Ectodermal cell (in vitro differentiated cells): ENCODE results near the gene PDLIM7. TPM values are rescaled to one million over a fixed set of nuclear protein-coding genes. Genes with fewer than 3 reads are reported as not detected.

Experiments used
- H3K27ac ChIP-seq: 2 replicates; pipeline ENCODE4 v1.7.0; 2013; ENCODE audit warnings: mild to moderate bottlenecking, low read depth, low read length; ENCODE audit not compliant: insufficient read depth, poor library complexity, severe bottlenecking
- H3K27me3 ChIP-seq: 2 replicates; pipeline ENCODE4 v1.7.0; 2013; ENCODE audit warnings: mild to moderate bottlenecking, low read length; ENCODE audit not compliant: insufficient read depth, control insufficient read depth, poor library complexity, severe bottlenecking
- H3K36me3 ChIP-seq: one replicate; pipeline ENCODE4 v1.7.0; 2013; ENCODE audit warnings: low read length; ENCODE audit not compliant: control insufficient read depth, insufficient read depth
- H3K4me1 ChIP-seq: one replicate; pipeline ENCODE4 v1.7.0; 2013; ENCODE audit warnings: low read length; ENCODE audit not compliant: control insufficient read depth, insufficient read depth
- H3K4me3 ChIP-seq: 2 replicates; pipeline ENCODE4 v1.7.0; 2013; ENCODE audit warnings: low read depth, low read length, control low read depth; ENCODE audit not compliant: insufficient read depth
- H3K9me3 ChIP-seq: 2 replicates; pipeline ENCODE4 v1.7.0; 2013; ENCODE audit warnings: mild to moderate bottlenecking, low read length, moderate library complexity; ENCODE audit not compliant: control insufficient read depth
- WGBS, 2 experiments: methylation state at CpG; one replicate each; pipeline ENCODE4 v1.1.7; 2013; ENCODE audit warnings: missing lambda C conversion rate in 2 of 2; 5-methylcytosine and 5-hydroxymethylcytosine counted together
- polyA plus RNA-seq, 4 experiments: library from polyadenylated mRNA; stranded (reverse); fragments of 50-300 nt; gene quantifications; one replicate each; pipeline ENCODE4 v1.2.3, GENCODE V29; 2013

Gene PDLIM7, protein sequence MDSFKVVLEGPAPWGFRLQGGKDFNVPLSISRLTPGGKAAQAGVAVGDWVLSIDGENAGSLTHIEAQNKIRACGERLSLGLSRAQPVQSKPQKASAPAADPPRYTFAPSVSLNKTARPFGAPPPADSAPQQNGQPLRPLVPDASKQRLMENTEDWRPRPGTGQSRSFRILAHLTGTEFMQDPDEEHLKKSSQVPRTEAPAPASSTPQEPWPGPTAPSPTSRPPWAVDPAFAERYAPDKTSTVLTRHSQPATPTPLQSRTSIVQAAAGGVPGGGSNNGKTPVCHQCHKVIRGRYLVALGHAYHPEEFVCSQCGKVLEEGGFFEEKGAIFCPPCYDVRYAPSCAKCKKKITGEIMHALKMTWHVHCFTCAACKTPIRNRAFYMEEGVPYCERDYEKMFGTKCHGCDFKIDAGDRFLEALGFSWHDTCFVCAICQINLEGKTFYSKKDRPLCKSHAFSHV
- polyA plus RNA-seq (2013, experiment 1 of 4) = 367 TPM
- 396 TPM for polyA plus RNA-seq (2013, experiment 2 of 4)
- polyA plus RNA-seq (2013, experiment 3 of 4) = 299 TPM
- 330 TPM for polyA plus RNA-seq (2013, experiment 4 of 4)

DNA sequence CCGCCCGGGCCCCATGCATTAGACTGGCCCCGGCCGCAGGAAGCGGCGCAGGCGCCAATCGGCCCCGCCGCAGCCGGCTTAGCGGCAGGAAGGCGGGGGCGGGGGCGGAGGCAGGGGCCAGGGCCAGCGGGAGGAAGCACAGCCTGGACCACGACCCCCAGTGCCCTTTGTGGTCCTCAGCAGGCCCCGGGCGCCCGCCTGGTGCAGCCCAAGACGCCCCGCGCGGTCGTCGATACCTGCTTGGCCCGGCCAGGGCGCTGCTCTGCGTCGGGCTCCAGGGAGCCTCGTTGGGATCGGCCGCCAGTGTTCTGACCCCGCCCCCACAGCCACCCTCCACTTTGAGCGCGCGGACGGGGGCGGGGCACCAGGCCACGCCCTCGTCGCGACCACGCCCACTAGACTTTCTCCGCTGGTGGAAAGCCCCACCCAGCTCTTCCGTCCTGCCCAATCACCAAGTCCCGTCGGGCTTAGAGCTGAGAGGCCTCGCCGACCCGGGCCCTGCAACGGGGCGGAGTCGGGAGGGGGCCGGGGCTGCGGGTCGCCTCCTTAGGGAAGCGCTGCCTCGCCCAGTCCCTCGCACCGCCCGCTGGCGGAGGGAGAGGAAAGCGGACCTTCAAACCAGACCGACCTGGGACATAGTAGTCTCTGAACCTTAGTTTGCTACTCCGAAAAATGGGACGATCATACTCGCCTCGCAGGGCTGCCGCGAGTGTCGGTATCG, at the start of gene PDLIM7:
TSS of gene PDLIM7 (minus strand) at position 313 of the 721 bp plus-strand sequence. CDS start 1,092 bp downstream, outside the sequence.
- peak within 1 kb of the TSS; percentile 94 for H3K27ac ChIP-seq
- H3K36me3 ChIP-seq = peaks cover 9% of the 10 kb centered on the region
- peaks cover 32% of the 10 kb centered on the region for H3K4me1 ChIP-seq
- WGBS, 2 experiments = 0% methylated on average over 73 of the region's 73 CpGs
- H3K9me3 ChIP-seq = no peaks in the 10 kb centered on the region
- peaks cover 22% of the 10 kb centered on the region for H3K27me3 ChIP-seq
- peak within 1 kb of the TSS; percentile 86 for H3K4me3 ChIP-seq

- Histone ChIP-seq H3K36me3 (peaks cover 18% of the 10 kb centered on the region), H3K4me3 (no peak overlapping the region), H3K9me3 (no peaks in the 10 kb centered on the region), H3K27me3 (no peaks in the 10 kb centered on the region), H3K27ac (no peak overlapping the region), H3K4me1 (peaks cover 24% of the 10 kb centered on the region)
- 86 to 89% methylated on average over 1 of the region's 1 CpG for WGBS, 2 experiments
Measured at GRCh38 chr5:177546258-177546741, 48.9 kb upstream of the PDLIM7 start.

DNA sequence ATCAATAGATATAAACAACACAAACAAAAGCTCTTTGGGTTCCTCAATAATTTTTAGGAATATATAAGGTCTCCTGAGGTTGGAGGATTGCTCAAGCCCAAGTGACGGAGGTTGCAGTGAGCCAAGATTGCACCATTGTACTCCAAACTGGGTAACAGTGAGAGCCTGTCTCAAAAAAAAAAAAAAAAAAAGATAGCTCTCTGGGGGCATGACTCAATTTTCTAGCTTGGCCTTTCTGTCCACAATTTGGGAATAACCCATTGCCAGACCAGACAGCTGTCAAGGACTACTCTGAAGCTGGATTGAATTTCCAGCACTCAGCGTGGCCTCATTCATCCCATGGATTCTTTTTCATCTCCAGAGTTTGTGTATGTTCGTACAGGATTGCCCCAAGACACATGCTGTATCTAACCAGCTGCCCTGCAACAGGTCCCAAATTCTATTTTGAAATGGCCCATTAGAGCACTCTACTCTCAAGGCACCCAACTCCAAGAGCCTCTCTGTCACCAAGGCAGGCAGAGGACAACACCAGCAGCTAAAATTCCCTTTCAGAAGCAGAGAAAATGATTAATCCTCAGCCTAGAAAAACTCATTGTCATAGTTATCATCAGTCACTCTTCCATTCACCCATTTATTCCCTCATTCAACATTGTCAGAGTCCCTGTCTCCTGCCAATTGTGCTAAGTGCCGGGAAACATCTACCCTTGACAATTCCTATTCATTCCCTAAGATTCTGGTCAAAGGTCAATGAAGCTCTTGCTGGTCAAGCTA, 48.3 kb upstream of the PDLIM7 start:
- no peaks in the 10 kb centered on the region for H3K9me3 ChIP-seq
- 91 to 93% methylated on average over 4 of the region's 4 CpGs for WGBS, 2 experiments
- H3K36me3 ChIP-seq = peaks cover 16% of the 10 kb centered on the region
- H3K27me3 ChIP-seq = no peaks in the 10 kb centered on the region
- H3K4me3 ChIP-seq = no peak overlapping the region
- peak overlapping the region; percentile 69 for H3K27ac ChIP-seq
- H3K4me1 ChIP-seq = peaks cover 24% of the 10 kb centered on the region

DNA sequence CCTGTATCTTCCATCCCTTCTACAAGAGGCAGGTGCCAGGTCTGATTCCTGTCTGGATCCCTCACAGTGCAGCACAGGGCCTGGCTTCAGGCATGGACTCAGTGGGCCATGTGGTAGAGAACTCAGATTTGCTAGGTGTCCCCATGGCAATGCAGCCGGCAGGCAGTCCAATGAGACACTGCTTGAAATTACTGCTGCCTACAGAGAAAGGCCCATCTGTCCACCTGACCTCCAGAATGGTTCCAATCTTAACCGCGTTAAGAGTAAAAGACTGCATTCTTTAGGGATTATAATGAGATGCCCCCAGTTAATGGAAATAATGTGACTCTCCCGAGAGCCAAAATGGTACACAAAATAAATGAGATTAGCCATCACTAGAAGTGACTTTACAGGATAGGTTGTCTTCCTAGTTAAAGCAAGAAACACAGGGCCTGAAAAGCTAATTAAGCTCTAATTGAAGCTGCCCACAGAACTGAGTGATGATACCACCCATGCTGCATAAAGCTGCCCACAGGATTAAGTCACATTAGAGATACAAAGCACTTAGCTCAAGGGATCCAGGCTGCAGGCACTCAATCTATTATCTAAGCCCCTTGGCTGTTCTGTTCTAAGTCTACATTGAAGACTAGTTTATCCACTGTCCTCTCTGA, 45.5 kb upstream of the PDLIM7 start:
- no peak overlapping the region for H3K4me3 ChIP-seq
- no peaks in the 10 kb centered on the region for H3K27me3 ChIP-seq
- peak overlapping the region; percentile 53 for H3K27ac ChIP-seq
- no peaks in the 10 kb centered on the region for H3K9me3 ChIP-seq
- 86 to 92% methylated on average over 4 of the region's 4 CpGs for WGBS, 2 experiments
- peaks cover 18% of the 10 kb centered on the region for H3K36me3 ChIP-seq
- peaks cover 24% of the 10 kb centered on the region for H3K4me1 ChIP-seq

GRCh38 chr5:177540438-177540837, 43.0 kb upstream of the PDLIM7 start:
- Histone ChIP-seq H3K4me1 (peaks cover 11% of the 10 kb centered on the region), H3K36me3 (peaks cover 39% of the 10 kb centered on the region), H3K27ac (no peak overlapping the region), H3K4me3 (no peak overlapping the region), H3K27me3 (no peaks in the 10 kb centered on the region), H3K9me3 (no peaks in the 10 kb centered on the region)
- 94 to 98% methylated on average over 3 of the region's 3 CpGs for WGBS, 2 experiments

DNA sequence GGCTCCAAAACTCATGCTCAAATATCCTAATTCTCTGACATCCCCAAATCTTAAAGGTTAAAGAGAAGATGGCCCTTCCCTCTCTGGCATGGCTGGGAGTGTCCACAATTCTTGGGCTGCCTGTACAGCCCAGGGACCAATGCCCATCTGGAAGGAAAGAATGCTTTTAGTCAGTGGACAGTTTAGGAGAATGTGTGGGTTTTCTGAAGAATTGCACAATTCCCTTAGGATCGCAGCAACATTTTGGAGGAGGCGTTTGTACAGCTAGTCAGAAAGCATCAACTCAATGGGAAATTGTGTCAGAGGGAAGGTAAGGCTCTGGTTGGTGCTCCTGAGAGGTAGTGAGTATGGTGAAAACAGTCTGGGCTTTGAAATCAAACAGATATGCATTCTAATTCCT, 42.0 kb upstream of the PDLIM7 start:
- H3K27me3 ChIP-seq = no peaks in the 10 kb centered on the region
- H3K36me3 ChIP-seq = peaks cover 39% of the 10 kb centered on the region
- no peak overlapping the region for H3K4me3 ChIP-seq
- H3K9me3 ChIP-seq = no peaks in the 10 kb centered on the region
- 97% methylated on average over 2 of the region's 2 CpGs for WGBS, 2 experiments
- H3K27ac ChIP-seq = no peak overlapping the region
- H3K4me1 ChIP-seq = peaks cover 11% of the 10 kb centered on the region

- H3K36me3 ChIP-seq = peaks cover 39% of the 10 kb centered on the region
- H3K27ac ChIP-seq = no peak overlapping the region
- 96 to 97% methylated on average over 10 of the region's 10 CpGs for WGBS, 2 experiments
Measured at GRCh38 chr5:177538876-177539275, 41.5 kb upstream of the PDLIM7 start.

GRCh38 chr5:177537389-177538361, 40.3 kb upstream of the PDLIM7 start:
- H3K9me3 ChIP-seq = no peaks in the 10 kb centered on the region
- peaks cover 36% of the 10 kb centered on the region for H3K36me3 ChIP-seq
- no peak overlapping the region for H3K27ac ChIP-seq
- peaks cover 2% of the 10 kb centered on the region for H3K4me1 ChIP-seq
- no peak overlapping the region for H3K4me3 ChIP-seq
- WGBS, 2 experiments = 78 to 81% methylated on average over 15 of the region's 15 CpGs
- no peaks in the 10 kb centered on the region for H3K27me3 ChIP-seq

More at GRCh38 chr5:177538876-177539275, 41.5 kb upstream of the PDLIM7 start:
- Histone ChIP-seq H3K9me3 (no peaks in the 10 kb centered on the region), H3K4me1 (peaks cover 11% of the 10 kb centered on the region), H3K4me3 (no peak overlapping the region), H3K27me3 (no peaks in the 10 kb centered on the region)
